GM18873 (cell line): ENCODE data around the gene EIF2S1.

ENCODE experiments used
- ATAC-seq: cut with Tn5 transposase; IDR thresholded peaks from one replicate; pipeline ENCODE4 v1.9.1; 2021; ENCODE audit warnings: mild to moderate bottlenecking, moderate library complexity, moderate number of reproducible peaks; ENCODE audit not compliant: unreplicated experiment, low FRiP score

Gene EIF2S1

GRCh38 chr14:67429510-67430205 lies 69.5 kb downstream of the EIF2S1 start:
- ATAC-seq = no peak

- ATAC-seq = no peak
Observed at GRCh38 chr14:67432050-67432564, 72.0 kb downstream of the EIF2S1 start.

- no peak for ATAC-seq
Observed at GRCh38 chr14:67435603-67436002, 75.5 kb downstream of the EIF2S1 start.
